ENCODE results near the gene SERP1.

The SERP1 gene

GRCh38 chr3:150495563-150496168 is 50.6 kb downstream of the SERP1 start:
- peak; percentile 76 for DNase-seq
- in situ Hi-C loops (cut with MboI; ENCODE audit: low pct_unique_long_range_greater_than_20kb, low sequenced_read_pairs), result no loop called here

- in situ Hi-C loops (cut with MboI; ENCODE audit: low pct_unique_long_range_greater_than_20kb, low sequenced_read_pairs), result no loop called here
- peak; percentile 53 for DNase-seq
Observed at GRCh38 chr3:150495149-150495548, 51.1 kb downstream of the SERP1 start.

- DNase-seq, result no peak
- in situ Hi-C loops (cut with MboI; ENCODE audit: low pct_unique_long_range_greater_than_20kb, low sequenced_read_pairs), result no loop called here
Observed at GRCh38 chr3:150494411-150494977, 51.8 kb downstream of the SERP1 start.

Measured in KBM-7 (cell line).